H9 (cell line): ENCODE results near the gene TAPBPL. TPM values are rescaled to one million over a fixed set of nuclear protein-coding genes. Genes with fewer than 3 reads are reported as not detected.

ENCODE experiments used
- DNase-seq: peaks from one replicate; pipeline ENCODE4 v3.0.0-alpha.2; 2017
- H2AFZ ChIP-seq: one replicate; pipeline ENCODE4 v1.6.1; 2013; ENCODE audit warnings: mild to moderate bottlenecking, low read length, control low read depth, moderate library complexity
- H2AK5ac ChIP-seq: 2 replicates; pipeline ENCODE4 v1.6.1; 2013; ENCODE audit warnings: low read length, control low read depth, mixed read lengths; ENCODE audit not compliant: insufficient read length
- H2BK120ac ChIP-seq: one replicate; pipeline ENCODE4 v1.6.1; 2013; ENCODE audit warnings: low read depth, mild to moderate bottlenecking, low read length, control low read depth, inconsistent platforms; ENCODE audit not compliant: poor library complexity, severe bottlenecking
- H2BK12ac ChIP-seq: 2 replicates; pipeline ENCODE4 v1.6.1; 2013; ENCODE audit warnings: low read length, control low read depth, mixed read lengths, low read depth; ENCODE audit not compliant: insufficient read length
- H2BK15ac ChIP-seq: 2 replicates; pipeline ENCODE4 v1.6.1; 2013; ENCODE audit warnings: low read depth, low read length, control low read depth
- H2BK20ac ChIP-seq: one replicate; pipeline ENCODE4 v1.6.1; 2013; ENCODE audit warnings: low read depth, mild to moderate bottlenecking, low read length, control low read depth, inconsistent platforms; ENCODE audit not compliant: poor library complexity, severe bottlenecking
- H2BK5ac ChIP-seq: 2 replicates; pipeline ENCODE4 v1.6.1; 2013; ENCODE audit warnings: low read length, control low read depth, mixed read lengths; ENCODE audit not compliant: insufficient read length
- H3K14ac ChIP-seq: 2 replicates; pipeline ENCODE4 v1.6.1; 2013; ENCODE audit warnings: low read length, control low read depth; ENCODE audit not compliant: insufficient read depth
- H3K18ac ChIP-seq: 2 replicates; pipeline ENCODE4 v1.6.1; 2013; ENCODE audit warnings: low read depth, mild to moderate bottlenecking, mixed read lengths, low read length, control low read depth; ENCODE audit not compliant: insufficient read length
- H3K23ac ChIP-seq: 2 replicates; pipeline ENCODE4 v1.6.1; 2013; ENCODE audit warnings: low read length, control low read depth, mixed read lengths, low read depth; ENCODE audit not compliant: insufficient read length
- H3K23me2 ChIP-seq: 2 replicates; pipeline ENCODE4 v1.6.1; 2013; ENCODE audit warnings: low read depth, mild to moderate bottlenecking, mixed read lengths, low read length, control low read depth; ENCODE audit not compliant: insufficient read length, poor library complexity, severe bottlenecking
- H3K27ac ChIP-seq: 2 replicates; pipeline ENCODE4 v1.5.1; 2013; ENCODE audit warnings: low read length, control low read depth, mixed read lengths, low read depth; ENCODE audit not compliant: insufficient read length
- H3K27me3 ChIP-seq: 2 replicates; pipeline ENCODE4 v1.6.1; 2013; ENCODE audit warnings: low read length, control low read depth, inconsistent platforms; ENCODE audit not compliant: insufficient read depth
- H3K4ac ChIP-seq: 2 replicates; pipeline ENCODE4 v1.6.1; 2013; ENCODE audit warnings: low read depth, mild to moderate bottlenecking, control low read depth, inconsistent platforms, low read length, moderate library complexity
- H3K4me1 ChIP-seq: 2 replicates; pipeline ENCODE4 v1.6.1; 2013; ENCODE audit warnings: low read length, control low read depth, inconsistent platforms; ENCODE audit not compliant: insufficient read depth
- H3K4me2 ChIP-seq: 2 replicates; pipeline ENCODE4 v1.6.1; 2013; ENCODE audit warnings: low read length, control low read depth, mixed read lengths; ENCODE audit not compliant: insufficient read length, insufficient read depth
- H3K56ac ChIP-seq: 2 replicates; pipeline ENCODE4 v1.6.1; 2013; ENCODE audit warnings: low read depth, mild to moderate bottlenecking, mixed read lengths, low read length, control low read depth; ENCODE audit not compliant: insufficient read length
- H3K79me1 ChIP-seq: 2 replicates; pipeline ENCODE4 v1.6.1; 2013; ENCODE audit warnings: low read depth, mild to moderate bottlenecking, moderate library complexity, low read length, control low read depth, inconsistent platforms; ENCODE audit not compliant: insufficient read depth, poor library complexity, severe bottlenecking
- H3K79me2 ChIP-seq: 2 replicates; pipeline ENCODE4 v1.6.1; 2013; ENCODE audit warnings: low read length, control low read depth, inconsistent platforms; ENCODE audit not compliant: insufficient read depth
- H3K9ac ChIP-seq: 2 replicates; pipeline ENCODE4 v1.6.1; 2013; ENCODE audit warnings: low read length, control low read depth, mixed read lengths; ENCODE audit not compliant: insufficient read length; ENCODE audit errors: extremely low read depth
- H3K9me3 ChIP-seq: one replicate; pipeline ENCODE4 v1.6.1; 2013; ENCODE audit warnings: low read depth, low read length, inconsistent platforms; ENCODE audit not compliant: control insufficient read depth
- H3T11ph ChIP-seq: one replicate; pipeline ENCODE4 v1.6.1; 2013; ENCODE audit warnings: mild to moderate bottlenecking, low read length, control low read depth, inconsistent platforms
- H4K20me1 ChIP-seq: one replicate; pipeline ENCODE4 v1.6.1; 2013; ENCODE audit not compliant: control insufficient read depth, insufficient read length, insufficient read depth
- H4K5ac ChIP-seq: 2 replicates; pipeline ENCODE4 v1.6.1; 2013; ENCODE audit warnings: low read depth, mild to moderate bottlenecking, mixed read lengths, low read length, control low read depth; ENCODE audit not compliant: insufficient read length
- H4K8ac ChIP-seq: replicated peaks from 2 replicates; pipeline ENCODE4 v1.6.1; 2013; ENCODE audit warnings: low read length, control low read depth, mixed read lengths, low read depth; ENCODE audit not compliant: insufficient read length
- H4K91ac ChIP-seq: 2 replicates; pipeline ENCODE4 v1.6.1; 2013; ENCODE audit warnings: low read depth, mild to moderate bottlenecking, moderate library complexity, mixed read lengths, low read length, control low read depth; ENCODE audit not compliant: insufficient read length
- H3K27ac Mint-ChIP-seq, 3 experiments: 2 replicates in 2 of 3; 3 replicates in 1 of 3; pipeline ENCODE4 v1.8.0; 2020 to 2021; ENCODE audit warnings: mixed read lengths in 3 of 3, mild to moderate bottlenecking in 1 of 3, moderate library complexity in 1 of 3
- H3K27me3 Mint-ChIP-seq: 2 replicates; pipeline ENCODE4 v1.8.0; 2021; ENCODE audit warnings: low read depth, mild to moderate bottlenecking, moderate library complexity, mixed read lengths
- H3K36me3 Mint-ChIP-seq, 3 experiments: 2 replicates in 2 of 3; 3 replicates in 1 of 3; pipeline ENCODE4 v1.8.0; 2020 to 2021; ENCODE audit warnings: low read depth in 3 of 3, mixed read lengths in 3 of 3; ENCODE audit not compliant: insufficient read depth in 1 of 3
- H3K4me1 Mint-ChIP-seq, 2 experiments: 2 replicates each; pipeline ENCODE4 v1.8.0; 2020; ENCODE audit warnings: mixed read lengths in 2 of 2
- H3K4me3 Mint-ChIP-seq, 2 experiments: 2 replicates in 1 of 2; 3 replicates in 1 of 2; pipeline ENCODE4 v1.8.0; 2020 to 2021; ENCODE audit warnings: mild to moderate bottlenecking in 2 of 2, mixed read lengths in 2 of 2, moderate library complexity in 1 of 2
- H3K9me3 Mint-ChIP-seq, 2 experiments: 2 replicates in 1 of 2; 3 replicates in 1 of 2; pipeline ENCODE4 v1.8.0; 2020; ENCODE audit warnings: mild to moderate bottlenecking in 2 of 2, mixed read lengths in 2 of 2, moderate library complexity in 1 of 2
- CTCF ChIP-seq: fragments of 200-600 bp; sonication (generic); conservative IDR thresholded peaks from 3 replicates; pipeline ENCODE4 v1.8.0; 2021; ENCODE audit warnings: antibody characterized with exemption, mild to moderate bottlenecking
- WGBS: extraction: QIAGEN DNeasy Blood & Tissue Kit; methylation state at CpG from one replicate; pipeline ENCODE4 v1.1.7; 2013; ENCODE audit warnings: missing lambda C conversion rate, low lambda C conversion rate, mixed read lengths; ENCODE audit not compliant: insufficient read length; ENCODE audit errors: extremely low coverage; 5-methylcytosine and 5-hydroxymethylcytosine counted together
- total RNA-seq: library from RNA; stranded (reverse); gene quantifications from 2 replicates; pipeline ENCODE4 v1.2.1, GENCODE V29; 2021

Gene TAPBPL
- total RNA-seq, 1 experiment from 2014 or later, result 1.4 TPM

- H2BK120ac ChIP-seq, result no peak overlapping the region
- DNase-seq, result no peak
- H3K9me3 Mint-ChIP-seq, result no peaks in the 10 kb centered on the region
- H2AFZ ChIP-seq, result no peak overlapping the region
- H4K91ac ChIP-seq, result no peak overlapping the region
- no peaks in the 10 kb centered on the region; the same call in 1 of the 2 replicates for H3K4me1 ChIP-seq
- H2BK12ac ChIP-seq, result no peak overlapping the region
- no peak for TF ChIP-seq CTCF
- H4K20me1 ChIP-seq, result no peaks in the 10 kb centered on the region
- H3K56ac ChIP-seq, result no peak overlapping the region
- peaks cover 5% of the 10 kb centered on the region in 2 experiments for H3K4me1 Mint-ChIP-seq
- H3K18ac ChIP-seq, result no peak overlapping the region
- no peak overlapping the region for H2BK15ac ChIP-seq
- H3K9me3 ChIP-seq, result no peaks in the 10 kb centered on the region
- no CpG with 5 or more reads among the region's 23 CpGs for WGBS
- H3K36me3 Mint-ChIP-seq, result no peaks in the 10 kb centered on the region
- no peak overlapping the region for H4K8ac ChIP-seq
- H3K79me1 ChIP-seq, result no peaks in the 10 kb centered on the region
- no peak overlapping the region for H3K27ac Mint-ChIP-seq
- no peak overlapping the region for H3K9ac ChIP-seq
- H2BK5ac ChIP-seq, result no peak overlapping the region
- H3K79me2 ChIP-seq, result no peaks in the 10 kb centered on the region
- no peak overlapping the region for H4K5ac ChIP-seq
- no peak overlapping the region for H2AK5ac ChIP-seq
- H3K4me3 Mint-ChIP-seq, result no peak overlapping the region
- no peak overlapping the region for H3K23ac ChIP-seq
- no peak overlapping the region for H2BK20ac ChIP-seq
- H3K23me2 ChIP-seq, result no peaks in the 10 kb centered on the region
- no peak overlapping the region for H3K4me2 ChIP-seq
- H3K27ac ChIP-seq, result no peak overlapping the region
- no peak overlapping the region for H3K4ac ChIP-seq
- peaks cover 6% of the 10 kb centered on the region for H3K27me3 Mint-ChIP-seq
- no peaks in the 10 kb centered on the region for H3K27me3 ChIP-seq
- no peak overlapping the region for H3K14ac ChIP-seq
- no peak overlapping the region for H3T11ph ChIP-seq
Measured at GRCh38 chr12:6425590-6426531, 26.0 kb upstream of the TAPBPL start.
